GM18508 (cell line): Measurements from ENCODE around the gene GRIK4.
"Not testable (repeated sequence)": the region's sequence is repeated elsewhere in the genome, so short reads cannot be mapped to it uniquely, and the experiment has no call there.

Experiments used
- ATAC-seq: cut with Tn5 transposase; IDR thresholded peaks from one replicate; pipeline ENCODE4 v1.9.1; 2021; ENCODE audit warnings: moderate number of reproducible peaks; ENCODE audit not compliant: insufficient read depth, unreplicated experiment

The GRIK4 gene, protein sequence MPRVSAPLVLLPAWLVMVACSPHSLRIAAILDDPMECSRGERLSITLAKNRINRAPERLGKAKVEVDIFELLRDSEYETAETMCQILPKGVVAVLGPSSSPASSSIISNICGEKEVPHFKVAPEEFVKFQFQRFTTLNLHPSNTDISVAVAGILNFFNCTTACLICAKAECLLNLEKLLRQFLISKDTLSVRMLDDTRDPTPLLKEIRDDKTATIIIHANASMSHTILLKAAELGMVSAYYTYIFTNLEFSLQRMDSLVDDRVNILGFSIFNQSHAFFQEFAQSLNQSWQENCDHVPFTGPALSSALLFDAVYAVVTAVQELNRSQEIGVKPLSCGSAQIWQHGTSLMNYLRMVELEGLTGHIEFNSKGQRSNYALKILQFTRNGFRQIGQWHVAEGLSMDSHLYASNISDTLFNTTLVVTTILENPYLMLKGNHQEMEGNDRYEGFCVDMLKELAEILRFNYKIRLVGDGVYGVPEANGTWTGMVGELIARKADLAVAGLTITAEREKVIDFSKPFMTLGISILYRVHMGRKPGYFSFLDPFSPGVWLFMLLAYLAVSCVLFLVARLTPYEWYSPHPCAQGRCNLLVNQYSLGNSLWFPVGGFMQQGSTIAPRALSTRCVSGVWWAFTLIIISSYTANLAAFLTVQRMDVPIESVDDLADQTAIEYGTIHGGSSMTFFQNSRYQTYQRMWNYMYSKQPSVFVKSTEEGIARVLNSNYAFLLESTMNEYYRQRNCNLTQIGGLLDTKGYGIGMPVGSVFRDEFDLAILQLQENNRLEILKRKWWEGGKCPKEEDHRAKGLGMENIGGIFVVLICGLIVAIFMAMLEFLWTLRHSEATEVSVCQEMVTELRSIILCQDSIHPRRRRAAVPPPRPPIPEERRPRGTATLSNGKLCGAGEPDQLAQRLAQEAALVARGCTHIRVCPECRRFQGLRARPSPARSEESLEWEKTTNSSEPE

DNA sequence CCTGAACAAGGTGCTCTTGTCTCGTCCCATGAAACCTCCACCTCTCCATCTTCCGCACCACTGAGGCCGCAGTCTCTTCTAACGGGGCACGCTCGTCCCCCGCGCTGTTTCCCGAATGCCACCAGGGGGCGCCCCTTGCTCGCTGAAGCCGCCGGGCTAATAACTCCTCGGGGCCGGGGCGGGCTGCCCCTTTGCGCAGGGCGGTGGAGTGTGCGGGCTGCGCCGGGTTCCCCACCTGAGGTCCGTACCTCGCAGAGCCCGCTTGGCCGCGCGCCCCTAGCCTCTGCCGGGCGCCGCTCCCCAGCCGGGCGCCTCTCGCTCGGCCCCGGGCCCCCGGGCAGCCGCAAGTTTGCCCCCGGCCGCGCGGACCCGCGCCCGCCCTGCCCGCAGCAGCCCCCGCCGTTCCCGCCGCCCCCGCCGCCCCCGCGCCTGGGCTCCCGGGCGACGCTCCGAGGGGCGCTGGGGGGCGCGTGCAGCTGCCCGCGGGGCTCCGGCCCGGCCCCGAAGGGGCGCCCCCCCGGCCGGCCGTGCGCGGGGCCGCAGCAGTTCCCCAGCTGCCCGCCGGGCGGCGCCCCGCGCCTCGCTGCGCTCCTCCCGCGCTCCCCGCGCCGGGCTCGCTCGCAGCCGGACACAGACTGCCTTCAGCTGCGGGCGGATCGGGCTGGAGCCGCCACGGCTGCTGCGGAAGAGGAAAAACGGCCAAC is at the start of gene GRIK4:
TSS of gene GRIK4 (plus strand) at position 633 of the 704 bp plus-strand sequence. CDS start 148,571 bp downstream, outside the sequence.
- ATAC-seq, result no peak

DNA sequence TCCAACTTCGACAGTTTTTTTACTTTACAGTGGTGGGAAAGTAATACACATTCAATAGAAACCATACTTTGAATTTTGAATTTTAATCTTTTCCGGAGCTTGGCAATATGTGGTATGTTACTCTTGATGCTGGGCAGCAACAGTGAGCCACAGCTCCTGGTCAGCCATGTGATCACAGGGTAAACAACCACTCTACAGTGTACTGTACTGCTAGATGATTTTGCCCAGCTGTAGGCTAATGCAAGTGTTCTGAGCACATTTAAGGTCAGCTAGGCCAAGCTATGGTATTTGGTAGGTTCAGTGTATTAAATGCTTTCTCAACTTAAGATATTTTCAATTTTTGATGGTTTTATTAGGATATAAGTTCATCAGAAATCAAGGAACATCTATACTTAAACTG is 48.7 kb upstream of the GRIK4 start:
- ATAC-seq, result no peak

DNA sequence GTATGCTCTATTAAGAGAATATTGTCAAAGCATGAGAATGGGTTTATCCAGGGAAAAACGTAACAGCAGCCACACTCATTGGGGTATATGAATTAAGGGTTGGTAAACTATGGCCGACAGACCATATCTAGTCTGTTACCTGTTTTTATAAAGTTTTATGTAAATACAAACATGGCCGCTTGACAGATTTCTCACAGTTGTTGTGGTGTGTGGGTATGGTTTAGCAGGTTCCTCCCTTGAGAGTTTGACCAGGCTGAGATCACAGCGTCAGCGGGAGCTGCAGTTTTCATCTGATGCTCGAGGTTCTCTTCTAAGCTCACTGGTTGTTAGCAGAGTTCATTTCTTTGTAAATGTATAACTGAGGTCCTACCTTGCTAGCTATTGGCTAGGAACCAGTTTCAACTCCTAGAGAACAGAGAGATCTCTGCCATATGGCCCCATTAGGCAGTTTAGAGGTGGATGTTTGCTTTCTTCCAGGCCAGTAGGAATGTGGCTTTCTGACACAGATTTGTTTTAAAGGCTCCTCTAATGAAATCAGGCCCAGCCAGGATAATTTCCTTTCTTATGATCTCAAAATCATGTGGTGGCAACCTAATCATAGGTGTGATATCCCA is 45.5 kb upstream of the GRIK4 start:
- ATAC-seq, result no peak

DNA sequence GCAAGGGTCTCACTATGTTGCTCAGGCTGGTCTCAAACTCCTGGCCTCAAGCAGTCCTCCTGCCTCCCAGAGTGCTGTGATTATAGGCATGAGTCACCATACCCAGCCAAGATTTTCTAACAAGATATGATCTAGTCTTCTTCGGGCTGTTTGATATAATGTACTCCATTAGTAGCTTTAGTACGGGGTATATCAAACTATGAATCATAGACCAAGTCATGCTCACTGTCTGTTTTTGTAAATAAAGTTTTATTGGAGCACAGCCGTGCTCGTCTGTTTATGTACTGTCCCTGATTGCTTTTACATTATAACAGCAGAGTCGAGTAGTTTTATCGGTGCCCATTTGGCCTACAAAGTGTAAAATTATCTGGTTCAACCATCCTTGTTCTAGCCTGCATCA is 43.9 kb upstream of the GRIK4 start:
- ATAC-seq, result no peak

DNA sequence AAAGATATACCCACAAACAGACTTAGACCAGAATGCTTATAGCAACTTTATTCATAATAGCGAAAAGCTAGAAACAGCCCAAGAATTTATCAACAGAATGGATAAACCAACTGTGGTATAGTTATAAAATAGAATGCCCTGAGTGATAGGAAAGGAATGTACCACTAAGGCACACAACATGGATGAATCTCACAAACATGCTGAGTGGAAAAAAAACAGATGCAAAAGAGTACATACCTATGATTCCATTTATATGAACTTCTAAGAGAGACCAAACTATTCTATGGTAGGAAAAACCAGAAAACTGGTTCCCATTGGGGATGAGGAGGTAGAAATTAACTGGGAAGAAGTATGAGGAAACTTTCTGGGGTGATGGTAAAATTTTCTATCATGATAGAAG is 40.4 kb upstream of the GRIK4 start:
- ATAC-seq, result no peak

DNA sequence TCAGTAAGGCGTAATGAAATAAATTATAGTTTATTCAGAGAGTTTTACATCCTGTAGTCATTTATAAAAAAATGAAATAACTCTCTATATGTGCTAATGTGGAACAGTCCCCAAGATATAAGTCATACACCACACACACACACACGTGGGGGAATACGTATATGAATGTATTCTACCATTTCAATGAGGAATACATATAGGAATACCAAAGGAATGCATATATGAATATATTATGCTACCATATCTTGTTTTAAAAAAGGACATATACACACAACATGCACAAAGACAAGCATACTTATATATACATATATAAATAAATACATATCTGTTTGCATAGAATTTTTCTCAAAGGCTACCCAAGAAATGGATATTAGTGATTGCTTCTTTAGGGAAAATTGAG is 39.6 kb upstream of the GRIK4 start:
- no peak for ATAC-seq

DNA sequence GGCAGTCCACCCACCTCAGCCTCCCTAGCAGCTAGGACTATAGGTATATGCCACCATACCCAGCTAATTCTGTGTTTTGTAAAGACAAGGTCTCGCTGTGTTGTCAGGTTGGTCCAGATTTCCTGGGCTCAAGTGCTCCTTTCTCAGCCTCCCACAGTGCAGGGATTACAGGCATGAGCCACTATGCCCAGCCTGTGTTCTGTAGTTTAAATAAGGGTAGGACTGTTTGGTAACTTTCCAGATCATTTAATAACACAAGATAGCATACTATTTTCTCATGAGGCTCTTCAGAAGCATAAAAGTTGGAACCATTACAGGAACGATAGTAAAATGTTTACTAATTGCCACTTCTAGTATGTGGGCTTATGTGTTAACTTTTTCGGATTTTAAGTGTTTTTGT is 38.0 kb upstream of the GRIK4 start:
- ATAC-seq, result no peak

DNA sequence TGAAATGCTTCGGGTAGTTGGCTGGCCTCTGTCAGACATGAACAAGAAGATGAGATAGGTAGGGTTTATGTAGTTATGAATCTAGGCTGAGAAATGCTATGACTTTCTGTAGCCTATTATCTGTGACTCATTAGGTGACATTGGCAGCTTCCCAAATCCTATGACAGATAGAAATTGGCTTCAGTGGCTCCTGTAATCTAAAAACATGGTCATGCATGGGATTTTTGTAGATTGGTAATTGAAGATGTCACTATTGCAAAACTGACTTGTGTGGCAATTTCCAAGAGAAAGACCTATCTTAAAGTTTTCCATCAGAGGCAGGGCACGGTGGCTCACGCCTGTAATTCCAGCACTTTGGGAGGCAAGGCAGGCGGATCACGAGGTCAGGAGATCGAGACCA is 29.4 kb upstream of the GRIK4 start:
- ATAC-seq, result no peak

DNA sequence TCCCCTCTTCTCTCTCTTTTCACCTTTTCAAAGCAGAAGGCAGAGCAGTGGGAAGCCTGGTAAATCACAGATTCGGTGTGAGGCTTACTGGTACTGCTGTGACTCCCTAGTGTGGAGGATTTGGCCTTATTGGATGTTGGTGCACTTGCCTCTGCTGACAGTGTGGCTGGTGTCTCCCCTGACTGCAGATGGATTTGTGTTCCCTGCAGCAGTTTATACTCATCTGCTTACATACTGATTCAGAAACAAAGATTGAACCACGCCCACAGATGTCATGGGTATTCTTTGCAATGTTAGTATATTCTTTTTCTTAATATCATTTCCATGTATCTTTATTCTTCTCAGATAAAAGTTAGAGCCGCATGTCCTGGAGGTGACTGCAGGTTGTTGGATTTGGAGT is 26.8 kb upstream of the GRIK4 start:
- no peak for ATAC-seq

DNA sequence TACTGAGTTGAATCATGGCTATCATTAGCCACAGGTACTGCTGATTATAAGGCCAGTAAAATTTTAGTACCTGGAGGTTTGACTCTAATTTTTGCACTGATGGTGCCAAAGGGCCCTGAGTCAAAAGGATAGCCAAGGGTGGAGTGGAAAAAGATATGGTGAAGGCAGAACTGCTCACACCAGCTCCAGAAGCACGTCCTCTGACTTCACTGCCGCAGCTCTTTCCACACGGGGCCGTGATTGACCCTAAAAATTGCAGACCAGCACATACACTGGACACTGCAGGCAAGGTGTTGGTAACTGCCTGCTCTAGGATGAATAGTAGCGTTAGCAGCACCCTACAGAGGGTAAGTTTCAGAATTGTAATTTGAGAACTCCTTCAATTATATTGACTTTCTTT is 25.4 kb upstream of the GRIK4 start:
- ATAC-seq, result no peak

DNA sequence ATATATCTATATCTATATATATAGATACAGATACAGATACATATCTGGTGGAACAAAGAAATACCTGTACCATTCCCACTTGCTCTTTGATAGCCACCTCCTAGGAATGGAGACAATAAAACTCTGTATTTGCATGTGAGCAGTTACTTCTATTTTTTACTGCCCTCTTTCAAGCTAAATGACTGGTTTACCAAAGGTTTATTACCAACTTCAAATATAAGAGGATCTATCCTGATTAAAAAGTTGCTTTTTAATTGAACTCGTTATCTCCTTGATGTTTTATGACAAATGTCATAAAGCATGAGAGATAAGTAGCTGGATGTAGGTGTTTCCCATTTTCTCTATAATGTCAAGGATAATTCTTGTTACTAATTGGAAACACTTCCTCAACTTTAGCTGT is 21.7 kb upstream of the GRIK4 start:
- ATAC-seq, result no peak

DNA sequence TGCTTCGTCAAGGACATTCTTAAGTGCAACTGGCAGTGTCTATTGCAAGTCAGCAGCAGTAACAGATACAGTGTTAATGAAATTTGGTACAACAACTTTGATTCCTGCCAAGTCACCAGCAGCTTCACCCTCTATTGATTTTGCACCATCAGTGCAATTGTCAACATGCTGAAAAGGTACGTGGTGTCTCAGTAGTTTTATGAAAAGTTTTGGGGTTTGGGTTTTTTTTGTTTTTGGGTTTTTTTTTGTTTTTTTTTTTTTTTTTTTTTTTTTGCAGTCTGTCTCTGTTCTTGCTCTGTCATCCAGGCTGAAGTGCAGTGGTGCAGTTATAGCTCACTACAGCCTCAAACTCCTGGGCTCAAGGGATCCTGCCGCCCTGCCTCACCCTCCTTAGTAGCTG is 19.1 kb upstream of the GRIK4 start:
- ATAC-seq, result no peak

DNA sequence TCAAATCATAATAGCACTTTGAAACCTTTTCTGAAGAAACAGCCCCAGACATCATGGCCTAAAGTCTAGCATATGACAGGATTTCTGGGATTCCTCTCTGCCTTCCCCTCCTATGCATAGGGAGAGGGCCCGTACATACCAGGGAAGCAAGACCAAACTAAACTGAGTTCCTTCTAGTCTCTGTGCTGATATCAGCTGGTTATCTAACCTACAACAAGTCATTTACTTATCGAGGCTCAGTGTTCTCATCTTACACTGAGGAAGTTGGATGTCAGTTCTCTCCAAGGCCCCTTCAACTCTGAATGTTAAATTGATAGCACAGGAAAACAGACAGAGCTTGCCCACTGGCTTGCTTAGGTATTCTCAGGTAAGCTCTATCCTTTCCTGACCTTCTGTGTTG is 17.0 kb upstream of the GRIK4 start:
- no peak for ATAC-seq

DNA sequence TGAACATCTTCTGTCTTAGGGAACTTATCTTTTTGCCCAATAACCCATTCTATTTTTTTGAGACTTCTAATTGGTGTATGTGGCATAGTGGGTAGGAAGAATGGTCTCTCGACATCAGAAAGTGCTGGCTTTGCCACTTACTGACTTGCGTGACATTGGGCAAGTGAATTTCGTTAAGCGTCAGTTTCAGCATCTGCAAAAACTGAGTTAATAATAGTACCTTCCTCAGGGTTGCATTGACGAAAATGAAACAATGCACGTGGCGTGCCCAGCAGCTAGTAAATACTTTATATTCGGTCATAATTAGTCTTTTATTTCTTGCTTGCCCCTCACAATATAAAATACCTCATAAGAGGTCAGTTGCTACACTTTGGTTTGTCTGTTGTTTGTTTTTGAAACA is 12.5 kb upstream of the GRIK4 start:
- no peak for ATAC-seq

DNA sequence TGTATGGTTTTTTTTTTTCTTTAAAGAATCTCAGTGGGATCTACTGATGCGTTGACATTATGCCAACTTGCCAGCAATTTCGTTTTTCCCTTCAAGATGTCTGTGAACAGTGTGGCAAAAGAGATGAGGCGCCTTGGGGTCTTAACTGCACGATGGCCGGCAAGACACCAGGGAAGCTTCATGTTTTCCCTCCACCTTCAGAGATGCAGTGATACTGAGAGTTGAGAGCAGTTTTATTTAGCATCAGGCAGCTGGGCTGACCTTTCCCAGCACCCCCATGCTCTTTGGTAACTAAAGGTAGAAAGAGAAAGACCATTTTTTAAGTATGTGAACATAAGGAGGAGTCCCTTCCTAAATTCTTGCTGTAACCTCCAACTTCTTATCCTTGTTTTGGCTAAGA is 11.7 kb upstream of the GRIK4 start:
- no peak for ATAC-seq

DNA sequence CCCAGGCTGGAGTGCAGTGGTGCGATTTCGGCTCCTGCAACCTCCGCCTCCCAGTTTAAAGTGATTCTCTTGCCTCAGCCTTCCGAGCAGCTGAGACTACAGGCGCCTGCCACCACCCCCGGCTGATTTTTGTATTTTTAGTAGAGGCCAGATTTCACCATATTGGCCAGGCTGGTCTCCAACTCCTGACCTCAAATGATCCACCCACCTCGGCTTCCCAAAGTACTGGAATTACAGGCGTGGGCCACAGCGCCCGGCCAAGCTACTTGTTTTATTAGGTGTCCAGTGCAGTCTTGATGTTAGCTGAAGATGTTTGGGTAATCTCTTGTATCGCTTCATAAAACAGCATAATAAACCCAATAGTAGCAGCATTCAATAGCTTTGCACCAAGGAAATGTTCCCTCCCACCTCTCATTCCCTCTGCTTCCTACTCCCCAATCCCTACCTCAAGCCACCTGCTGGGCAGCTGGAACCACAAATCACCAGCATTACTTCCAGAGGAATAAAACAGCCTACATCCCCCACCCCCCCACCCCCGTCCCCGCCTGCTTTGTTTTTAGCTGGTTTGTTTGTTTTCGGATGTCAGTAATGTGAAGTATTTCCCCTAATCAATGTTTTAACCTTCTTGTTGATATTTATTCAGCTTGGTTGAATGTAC is 11.0 kb upstream of the GRIK4 start:
- ATAC-seq, result no peak

DNA sequence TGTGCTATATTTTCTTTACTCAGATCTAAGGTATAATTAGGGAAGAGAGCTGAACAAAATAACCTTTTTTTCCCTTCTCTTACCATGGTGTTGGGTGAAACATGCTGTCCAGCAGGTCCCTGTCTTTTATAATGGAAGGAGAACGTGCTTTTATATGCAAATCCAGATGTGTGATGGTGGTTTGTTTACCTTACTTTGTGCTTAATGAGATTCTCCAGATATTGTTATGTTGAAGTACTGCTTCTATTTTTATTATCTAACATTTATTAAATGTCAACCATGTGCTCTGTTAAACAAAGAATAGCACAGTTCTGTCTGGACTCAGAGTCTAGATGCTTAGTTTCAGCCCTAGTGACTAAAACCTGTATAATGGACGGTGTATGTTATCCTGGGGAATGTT is 10.1 kb upstream of the GRIK4 start:
- ATAC-seq, result no peak

DNA sequence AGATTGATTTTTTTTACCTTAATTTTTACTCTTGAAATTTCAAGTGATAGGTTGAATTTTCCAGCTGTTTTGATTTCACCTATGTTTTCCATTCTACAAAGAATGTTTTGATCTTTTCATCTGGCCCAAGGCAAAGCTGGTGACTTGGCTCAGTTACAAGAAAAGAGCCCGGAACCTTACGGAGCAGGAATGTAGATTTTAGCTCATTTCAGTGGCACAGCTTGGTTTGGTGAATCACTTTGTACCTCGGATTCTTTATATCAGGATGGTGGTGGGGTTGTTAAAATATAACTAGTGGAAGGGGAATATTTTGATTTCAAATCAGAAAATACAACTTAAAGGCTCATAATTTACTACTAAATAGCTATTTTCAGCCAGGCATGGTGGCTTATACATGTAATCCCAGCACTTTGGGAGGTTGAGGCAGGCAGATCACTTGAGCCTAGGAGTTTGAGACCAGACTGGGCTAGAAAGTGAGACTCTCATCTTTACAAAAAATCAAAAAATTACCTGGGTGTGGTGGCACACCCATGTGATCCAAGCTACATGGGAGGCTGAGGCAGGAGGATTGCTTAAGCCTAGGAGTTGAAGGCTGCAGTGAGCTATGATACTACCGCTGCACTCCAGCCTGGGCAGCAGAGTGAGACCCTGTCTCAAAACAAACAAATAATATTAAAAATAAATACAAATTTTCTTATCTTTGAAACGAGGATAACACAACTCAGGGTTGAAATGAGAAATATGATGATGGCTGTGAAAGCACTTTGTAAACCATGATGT is 9.4 kb upstream of the GRIK4 start:
- ATAC-seq, result no peak

DNA sequence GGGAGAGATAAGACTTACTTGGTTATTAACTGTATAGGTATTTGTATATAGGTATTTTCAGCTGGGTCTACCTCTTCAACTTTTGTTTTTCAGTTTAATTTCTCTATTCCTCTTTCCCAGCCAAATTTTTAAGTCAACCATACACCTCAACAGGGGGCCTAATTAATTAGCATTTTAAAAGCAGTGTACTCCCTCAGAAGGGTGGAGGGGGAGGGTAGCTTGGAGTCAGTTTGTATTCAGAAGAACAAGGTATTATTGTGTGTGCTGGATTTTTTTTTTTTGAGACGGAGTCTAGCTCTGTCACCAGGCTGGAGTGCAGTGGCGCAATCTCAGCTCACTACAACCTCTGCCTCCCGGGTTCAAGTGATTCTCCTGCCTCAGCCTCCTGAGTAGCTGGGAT is 8.0 kb upstream of the GRIK4 start:
- ATAC-seq, result not testable (repeated sequence)
